PFSK-1 (cell line): Measurements from ENCODE around the gene EVX2.

Experiments used
- FOXP2 ChIP-seq: optimal IDR thresholded peaks from 2 replicates; pipeline ENCODE3; 2011; ENCODE audit warnings: borderline replicate concordance, control low read depth, inconsistent platforms; ENCODE audit not compliant: insufficient read depth; ENCODE audit errors: extremely low read length, extremely low read depth
- POLR2AphosphoS5 ChIP-seq: IDR thresholded peaks from 2 replicates; pipeline ENCODE4 v1.6.1; 2012; ENCODE audit warnings: low read depth, mild to moderate bottlenecking, control low read depth, low read length, moderate library complexity
- SIN3A ChIP-seq: IDR thresholded peaks from 2 replicates; pipeline ENCODE4 v1.6.1; 2012; ENCODE audit warnings: mild to moderate bottlenecking, low read length, moderate library complexity, borderline replicate concordance; ENCODE audit not compliant: insufficient read depth
- TAF1 ChIP-seq: IDR thresholded peaks from 2 replicates; pipeline ENCODE4 v1.6.1; 2012; ENCODE audit warnings: low read length, control low read depth, borderline replicate concordance; ENCODE audit not compliant: insufficient read depth
- TF ChIP-seq, protein P1 (sequence below), 2 experiments: IDR thresholded peaks; 2 replicates each; pipeline versions ENCODE4 v1.6.1 to v1.8.0; 2011 to 2012; ENCODE audit warnings: low read depth in 2 of 2, low read length in 2 of 2, control low read depth in 1 of 2, inconsistent platforms in 1 of 2, mild to moderate bottlenecking in 1 of 2, moderate library complexity in 1 of 2; ENCODE audit not compliant: insufficient read depth in 1 of 2

The EVX2 gene

DNA sequence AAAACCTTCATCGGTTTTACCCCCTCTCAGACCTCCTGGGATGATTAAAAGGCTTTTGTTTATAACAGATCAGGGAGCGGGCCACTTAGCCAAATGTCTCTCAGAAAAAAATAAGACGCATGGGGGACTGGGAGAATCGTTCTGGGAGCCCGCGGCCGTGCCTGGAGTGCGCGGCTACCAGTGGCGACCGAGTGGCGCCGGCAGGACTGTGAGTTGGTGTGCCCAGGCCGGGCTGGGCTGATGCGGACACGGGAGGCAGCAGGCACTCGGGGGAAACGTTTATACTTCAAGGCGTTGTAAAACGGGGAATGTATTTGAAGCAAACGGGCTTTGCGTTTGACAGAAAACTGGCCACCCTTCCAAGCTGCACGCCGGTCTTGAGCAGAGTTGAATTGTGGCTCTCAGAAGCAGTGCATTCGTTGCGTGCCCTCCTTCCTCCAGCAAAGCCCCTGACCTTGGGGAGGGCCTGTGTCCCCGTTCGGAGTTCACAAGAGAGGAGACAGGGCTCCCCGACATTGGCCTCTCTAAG is 28.1 kb upstream of the EVX2 start:
- TF ChIP-seq TAF1 = no peak
- TF ChIP-seq, protein P1, sequence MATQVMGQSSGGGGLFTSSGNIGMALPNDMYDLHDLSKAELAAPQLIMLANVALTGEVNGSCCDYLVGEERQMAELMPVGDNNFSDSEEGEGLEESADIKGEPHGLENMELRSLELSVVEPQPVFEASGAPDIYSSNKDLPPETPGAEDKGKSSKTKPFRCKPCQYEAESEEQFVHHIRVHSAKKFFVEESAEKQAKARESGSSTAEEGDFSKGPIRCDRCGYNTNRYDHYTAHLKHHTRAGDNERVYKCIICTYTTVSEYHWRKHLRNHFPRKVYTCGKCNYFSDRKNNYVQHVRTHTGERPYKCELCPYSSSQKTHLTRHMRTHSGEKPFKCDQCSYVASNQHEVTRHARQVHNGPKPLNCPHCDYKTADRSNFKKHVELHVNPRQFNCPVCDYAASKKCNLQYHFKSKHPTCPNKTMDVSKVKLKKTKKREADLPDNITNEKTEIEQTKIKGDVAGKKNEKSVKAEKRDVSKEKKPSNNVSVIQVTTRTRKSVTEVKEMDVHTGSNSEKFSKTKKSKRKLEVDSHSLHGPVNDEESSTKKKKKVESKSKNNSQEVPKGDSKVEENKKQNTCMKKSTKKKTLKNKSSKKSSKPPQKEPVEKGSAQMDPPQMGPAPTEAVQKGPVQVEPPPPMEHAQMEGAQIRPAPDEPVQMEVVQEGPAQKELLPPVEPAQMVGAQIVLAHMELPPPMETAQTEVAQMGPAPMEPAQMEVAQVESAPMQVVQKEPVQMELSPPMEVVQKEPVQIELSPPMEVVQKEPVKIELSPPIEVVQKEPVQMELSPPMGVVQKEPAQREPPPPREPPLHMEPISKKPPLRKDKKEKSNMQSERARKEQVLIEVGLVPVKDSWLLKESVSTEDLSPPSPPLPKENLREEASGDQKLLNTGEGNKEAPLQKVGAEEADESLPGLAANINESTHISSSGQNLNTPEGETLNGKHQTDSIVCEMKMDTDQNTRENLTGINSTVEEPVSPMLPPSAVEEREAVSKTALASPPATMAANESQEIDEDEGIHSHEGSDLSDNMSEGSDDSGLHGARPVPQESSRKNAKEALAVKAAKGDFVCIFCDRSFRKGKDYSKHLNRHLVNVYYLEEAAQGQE (IDR thresholded peaks at IDR 0.05; ENCODE audit: insufficient read depth in 1 of 2, low read depth in 2 of 2, low read length in 2 of 2) = no peak
- no peak for TF ChIP-seq FOXP2
- TF ChIP-seq SIN3A = no peak
- no peak for TF ChIP-seq POLR2AphosphoS5

DNA sequence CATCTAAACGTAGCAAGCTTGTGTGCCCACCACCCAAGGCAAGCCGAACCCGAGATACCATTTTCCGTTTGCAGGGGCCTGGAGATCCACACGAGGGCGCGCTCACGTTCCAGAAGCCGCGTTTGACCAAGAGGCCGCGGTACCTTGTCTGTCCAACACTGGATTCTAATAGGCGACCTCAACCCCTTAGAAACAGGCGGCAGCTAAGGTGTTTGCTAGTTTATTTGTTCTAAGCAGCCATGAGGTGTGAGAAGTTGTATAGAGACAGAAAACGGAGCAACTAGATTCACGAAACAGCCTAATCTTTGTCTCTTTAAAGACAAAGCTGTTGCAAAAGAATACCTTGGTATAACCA is 27.5 kb upstream of the EVX2 start:
- no peak for TF ChIP-seq SIN3A
- TF ChIP-seq, protein P1 (IDR thresholded peaks at IDR 0.05; ENCODE audit: insufficient read depth in 1 of 2, low read depth in 2 of 2, low read length in 2 of 2) = no peak
- TF ChIP-seq TAF1 = no peak
- no peak for TF ChIP-seq FOXP2
- no peak for TF ChIP-seq POLR2AphosphoS5

DNA sequence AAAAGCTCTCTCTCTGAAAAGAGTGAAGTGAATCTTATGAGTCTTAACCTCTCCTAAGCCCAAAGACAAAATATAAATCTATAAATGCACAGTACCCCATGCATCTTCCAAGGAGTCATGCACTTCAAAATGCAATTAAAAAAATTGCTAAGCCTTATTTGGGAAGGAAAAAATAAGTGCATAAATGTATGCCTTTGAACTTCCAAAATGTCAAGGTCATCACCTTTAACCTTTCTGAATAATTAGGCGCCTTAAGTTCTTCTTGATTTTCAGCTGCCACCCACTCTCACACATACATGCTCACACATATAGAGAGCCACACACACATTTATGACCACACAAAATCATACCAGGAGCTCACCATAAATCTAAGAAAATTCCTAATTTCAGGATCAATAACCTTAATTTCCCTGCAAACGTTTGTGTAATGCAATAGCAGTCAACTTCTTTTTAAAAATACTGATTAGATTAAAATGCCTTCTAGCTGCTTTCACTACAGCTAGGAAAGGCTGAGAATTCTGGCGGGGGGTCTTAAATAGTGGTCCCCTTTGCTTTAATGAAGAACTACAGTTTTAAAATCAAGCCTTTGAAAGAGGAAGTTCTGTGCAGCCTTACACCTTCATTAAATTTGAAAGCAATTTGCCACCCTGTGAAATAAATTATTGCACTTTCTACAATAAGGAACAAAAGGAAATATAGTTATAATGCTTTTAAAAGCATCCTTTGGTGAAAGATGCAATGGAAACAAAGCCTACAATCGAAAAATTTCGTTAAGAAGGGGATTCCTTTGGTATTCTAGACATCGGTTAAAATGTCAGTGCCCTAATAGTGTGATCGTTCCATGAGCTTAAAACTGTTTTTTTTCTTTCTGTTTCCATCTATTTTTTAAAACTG is 26.9 kb upstream of the EVX2 start:
- TF ChIP-seq, protein P1 (IDR thresholded peaks at IDR 0.05; ENCODE audit: insufficient read depth in 1 of 2, low read depth in 2 of 2, low read length in 2 of 2) = no peak
- no peak for TF ChIP-seq POLR2AphosphoS5
- TF ChIP-seq FOXP2 = no peak
- no peak for TF ChIP-seq SIN3A
- no peak for TF ChIP-seq TAF1

DNA sequence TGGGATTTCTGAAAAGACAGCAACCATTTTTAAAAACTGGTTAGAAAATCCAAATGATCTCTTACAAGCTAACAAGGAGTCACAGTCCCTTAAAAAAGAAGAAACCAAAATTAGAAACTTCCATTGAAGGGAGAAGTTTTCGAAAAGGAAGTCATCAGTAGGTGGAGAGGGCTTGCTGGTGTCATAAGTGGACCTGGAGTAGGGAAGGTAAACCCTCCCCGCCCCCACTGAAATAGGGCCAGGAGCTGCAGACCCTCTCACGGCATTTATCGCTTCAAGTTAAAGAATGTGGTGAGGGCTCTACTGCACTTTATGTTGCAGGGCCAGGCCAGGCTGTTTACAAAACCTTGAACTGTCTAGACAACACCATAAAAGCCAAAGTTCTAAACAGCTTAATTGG is 26.2 kb upstream of the EVX2 start:
- TF ChIP-seq FOXP2 (no peak), SIN3A (no peak), TAF1 (no peak), POLR2AphosphoS5 (no peak)
- TF ChIP-seq, protein P1 (IDR thresholded peaks at IDR 0.05; ENCODE audit: insufficient read depth in 1 of 2, low read depth in 2 of 2, low read length in 2 of 2) = no peak
